Inflammatory macrophage treated with lipopolysaccharide for 1 hour (primary cell): ENCODE results near the gene TRIM52.
"Not testable (repeated sequence)": the region's sequence is repeated elsewhere in the genome, so short reads cannot be mapped to it uniquely, and the experiment has no call there.

Experiments used
- DNase-seq, 2 donors: peaks; one replicate each; pipeline ENCODE4 v3.0.0-alpha.2; 2020 to 2022

TRIM52 gene

DNA sequence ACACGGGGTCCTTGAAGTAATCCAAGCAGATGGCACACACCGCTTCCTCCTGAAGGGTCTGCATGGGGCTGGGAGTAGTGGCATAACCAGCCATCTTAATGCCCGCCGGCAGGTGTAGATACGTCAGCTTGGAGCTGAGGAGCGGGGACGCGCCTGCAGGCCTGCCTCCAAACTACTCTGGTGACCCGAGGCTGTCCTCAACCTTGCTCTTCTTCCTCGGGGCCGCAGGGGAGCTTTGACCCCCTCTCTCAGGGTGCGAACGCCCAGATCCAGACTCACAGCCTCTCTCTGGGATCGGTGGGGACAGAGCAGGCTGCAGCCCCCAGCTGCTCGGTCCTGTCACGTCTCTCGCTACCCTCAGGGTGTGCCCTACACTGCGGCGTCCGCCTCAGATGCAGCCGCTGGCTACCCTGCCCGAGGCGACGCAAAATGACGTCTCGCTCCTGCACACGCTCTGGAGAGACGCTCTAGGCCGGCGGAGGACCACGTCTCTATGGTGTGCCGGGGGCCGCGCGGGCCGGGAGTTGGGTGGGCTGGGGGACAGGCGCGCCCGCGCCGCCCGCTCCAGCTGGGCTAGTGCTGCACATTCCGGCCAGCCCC lies at the start of gene TRIM52:
Gene TRIM52 (minus strand): TSS at position 424 of the 600 bp plus-strand sequence. CDS start 330 bp downstream, at position 94.
- DNase-seq = peak; percentile 85

DNA sequence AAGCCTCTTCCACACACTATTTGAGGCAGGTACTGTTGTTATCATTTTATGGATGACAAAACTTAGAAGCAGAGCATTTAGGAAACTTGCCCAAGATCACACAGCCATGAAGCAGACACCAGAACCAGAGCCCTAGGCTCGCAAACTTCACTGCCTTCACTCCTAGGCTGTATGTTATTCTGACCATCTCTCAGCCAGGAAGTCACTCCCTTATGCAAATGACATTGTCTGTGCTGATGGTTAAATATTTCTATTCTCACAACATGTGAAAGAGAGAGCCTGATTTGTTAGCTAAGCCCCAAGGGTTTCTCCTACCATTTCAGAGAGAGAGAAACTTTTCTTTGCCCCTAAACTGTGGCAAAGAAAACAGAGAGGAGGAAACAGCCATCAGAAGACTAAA lies 26.4 kb upstream of the TRIM52 start:
- not testable (repeated sequence) for DNase-seq

DNA sequence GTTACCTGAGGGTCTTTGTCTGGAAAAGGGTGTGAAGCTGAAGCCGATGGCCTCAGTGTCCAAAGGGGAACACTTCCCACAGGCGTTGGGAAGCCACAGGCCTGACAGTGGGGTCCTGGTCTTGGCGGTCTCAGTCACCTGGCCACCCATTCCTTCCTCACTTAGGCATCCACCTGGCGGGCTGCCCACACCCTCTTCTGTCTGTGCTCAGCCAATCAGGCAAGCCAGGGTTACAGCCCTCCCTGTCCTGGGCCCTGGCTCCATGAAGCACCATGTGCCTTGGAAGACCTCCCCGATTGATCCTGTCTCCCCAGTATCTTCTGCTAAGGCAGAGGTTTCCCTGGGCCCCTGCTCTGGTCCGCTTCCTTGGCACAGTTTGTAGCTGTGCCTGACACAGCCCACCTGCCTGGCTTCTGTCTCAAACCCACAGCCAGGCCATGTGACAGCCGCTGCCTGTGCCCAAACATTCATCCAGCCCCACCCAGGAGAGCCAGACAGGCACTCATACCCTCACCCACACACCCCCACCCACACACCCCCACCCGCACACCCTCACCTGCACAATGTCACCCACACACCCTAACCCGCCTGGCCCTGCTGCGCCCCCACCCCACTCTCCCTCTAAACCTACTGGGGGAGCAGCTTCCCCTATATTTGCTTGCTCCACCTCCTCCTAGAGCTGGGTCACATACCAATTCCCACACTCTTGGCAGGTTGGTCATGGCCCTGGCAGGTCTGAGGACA lies 25.2 kb upstream of the TRIM52 start:
- not testable (repeated sequence) for DNase-seq

DNA sequence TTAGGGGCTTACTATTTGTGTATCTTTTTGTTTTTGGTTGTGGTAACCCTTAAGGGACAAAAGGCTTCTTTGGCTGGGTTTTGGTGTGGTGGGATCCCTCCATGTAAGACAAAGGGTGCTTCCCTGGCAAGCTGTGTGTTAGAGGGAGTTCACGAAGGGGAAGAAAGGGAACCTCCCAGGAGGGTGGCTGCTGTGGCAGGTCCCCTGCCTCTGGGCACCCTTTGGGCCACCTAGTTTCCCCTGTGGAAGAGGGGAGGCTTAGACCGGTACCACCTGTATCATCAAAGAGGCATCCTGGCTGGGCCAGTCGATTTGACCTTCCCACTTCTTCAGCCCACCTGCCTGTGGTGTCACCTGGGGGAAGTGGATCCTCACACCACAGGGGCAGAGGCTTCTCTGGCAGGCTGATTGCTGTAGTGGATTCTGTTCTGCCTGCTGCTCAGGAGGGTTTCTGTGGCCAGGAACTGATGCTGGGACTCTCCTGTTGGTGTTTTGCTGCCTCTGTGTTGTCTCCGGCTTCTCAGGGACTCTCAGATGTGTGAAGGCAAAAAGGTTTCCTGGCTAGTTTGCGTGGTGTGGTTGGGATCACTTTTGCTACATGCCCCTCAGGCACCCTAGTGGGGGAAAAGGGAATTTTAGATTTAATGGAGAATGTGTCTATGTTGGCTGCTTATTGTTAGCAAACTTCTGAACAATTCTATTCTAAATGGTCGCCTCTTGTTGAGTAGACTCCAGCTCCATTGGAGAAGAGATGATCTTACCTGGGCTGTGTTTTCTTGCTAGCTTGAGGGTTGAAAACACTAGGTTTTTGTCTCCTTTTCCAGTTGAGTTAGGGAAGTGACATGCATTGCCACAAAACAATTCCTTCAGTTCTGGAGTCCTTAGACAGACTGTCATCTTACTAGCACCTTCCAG lies 23.2 kb upstream of the TRIM52 start:
- not testable (repeated sequence) for DNase-seq

- no peak for DNase-seq
Measured at GRCh38 chr5:181283347-181283746, 22.4 kb upstream of the TRIM52 start.

DNA sequence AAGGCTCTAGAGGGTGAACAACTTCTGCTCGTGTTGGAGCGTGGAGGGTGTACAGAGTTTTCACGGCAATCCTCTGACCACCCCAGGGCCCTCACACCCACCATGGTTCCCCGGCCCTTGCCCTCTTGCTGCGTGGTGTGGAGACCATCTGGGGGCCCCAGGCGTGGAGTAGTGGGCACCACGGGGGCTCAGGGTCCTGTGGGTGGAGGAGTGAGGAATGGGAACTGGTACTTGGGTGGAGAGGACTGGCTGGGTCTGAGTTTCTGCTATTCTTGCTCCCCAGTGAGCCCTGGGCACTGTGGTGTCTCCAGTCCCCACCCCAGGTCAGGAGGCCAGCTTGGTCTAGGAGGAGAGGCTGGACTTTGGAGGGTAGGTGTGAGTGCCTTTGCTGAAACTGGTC lies 21.9 kb upstream of the TRIM52 start:
- no peak for DNase-seq

DNA sequence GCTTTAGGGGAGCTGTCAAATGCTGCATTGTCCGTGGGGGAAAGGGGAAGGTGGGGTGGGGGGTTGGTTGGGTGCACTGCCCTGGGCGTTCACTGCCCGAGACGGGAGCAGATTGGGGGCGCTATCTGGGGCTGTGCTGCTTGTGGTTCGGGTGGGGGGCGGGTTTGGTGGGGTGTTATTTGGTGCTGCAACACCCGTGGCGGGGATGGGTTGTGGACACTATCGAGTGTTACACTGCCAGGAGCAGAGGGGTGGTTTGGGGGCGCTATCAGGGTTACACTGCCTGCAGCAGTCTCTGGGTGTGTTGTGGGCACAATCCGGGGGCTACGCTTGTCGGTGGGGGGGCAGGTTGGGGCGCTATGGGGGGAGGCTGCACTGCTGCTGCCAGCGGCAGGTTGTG lies 21.5 kb upstream of the TRIM52 start:
- DNase-seq = not testable (repeated sequence)

DNA sequence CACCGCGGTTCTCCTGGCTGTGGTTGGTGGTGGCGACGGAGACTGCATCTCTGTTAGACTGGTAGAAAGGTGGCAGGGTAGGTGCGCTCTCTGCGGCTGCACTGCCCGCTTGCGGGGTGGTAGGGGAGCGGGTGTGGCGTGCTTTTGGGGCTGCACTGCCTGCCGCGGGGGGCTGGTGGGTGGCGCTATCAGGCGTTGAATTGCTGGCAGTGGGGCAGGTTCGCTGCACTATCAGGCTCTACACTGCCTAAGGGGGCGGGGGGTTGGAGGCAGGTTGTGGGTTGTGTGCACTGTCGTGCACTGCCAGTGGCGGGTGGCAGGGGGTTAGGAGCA lies 21.0 kb upstream of the TRIM52 start:
- DNase-seq = no peak

GRCh38 chr5:181281077-181281983 lies 20.4 kb upstream of the TRIM52 start:
- DNase-seq = no peak

DNA sequence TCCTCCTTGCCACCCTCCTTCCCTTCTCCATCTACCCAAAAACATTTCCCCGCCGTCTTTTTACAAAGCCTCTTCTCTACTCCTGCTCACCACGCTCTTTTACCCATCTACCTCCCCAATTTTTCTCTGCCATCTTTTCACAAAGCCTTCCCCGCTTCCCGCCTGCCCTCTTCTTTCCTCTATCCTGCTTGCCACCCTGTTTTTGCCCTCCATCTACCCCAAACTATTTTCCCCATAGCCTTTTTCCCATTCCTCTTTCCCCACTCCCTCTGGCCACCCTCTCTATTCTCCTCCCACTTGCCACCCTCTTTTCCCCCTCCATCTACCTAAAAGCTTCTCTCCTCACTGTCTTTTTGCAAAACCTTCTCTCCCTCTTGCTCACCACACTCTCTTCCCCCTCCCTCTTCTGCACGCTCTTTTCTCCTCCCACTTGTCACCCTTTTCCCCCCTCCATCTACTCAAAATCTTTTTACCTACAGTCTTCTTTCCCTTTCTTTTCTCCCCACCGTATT lies 19.4 kb upstream of the TRIM52 start:
- no peak for DNase-seq

DNA sequence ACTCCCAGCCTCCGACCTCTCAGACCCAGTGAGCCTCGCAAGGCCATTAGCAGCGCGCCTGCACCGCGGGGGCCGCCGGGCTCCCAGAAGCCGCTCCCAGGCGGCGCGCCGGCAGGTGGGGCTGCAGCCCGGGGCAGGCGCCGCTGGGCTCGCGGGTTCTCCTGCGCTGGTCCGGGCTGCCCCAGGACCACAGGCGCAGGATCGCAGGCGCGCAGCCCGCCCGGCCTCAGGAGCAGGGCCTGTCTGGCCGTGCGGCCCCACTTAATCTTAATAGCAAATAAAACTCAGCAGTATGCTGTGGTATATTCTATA lies 12.4 kb upstream of the TRIM52 start:
- peak in 1 of 2 donors; percentile 4 for DNase-seq

GRCh38 chr5:181271081-181271480 lies 10.1 kb upstream of the TRIM52 start:
- no peak for DNase-seq

- DNase-seq = not testable (repeated sequence)
Measured at GRCh38 chr5:181267907-181268306, 7.0 kb upstream of the TRIM52 start.

DNA sequence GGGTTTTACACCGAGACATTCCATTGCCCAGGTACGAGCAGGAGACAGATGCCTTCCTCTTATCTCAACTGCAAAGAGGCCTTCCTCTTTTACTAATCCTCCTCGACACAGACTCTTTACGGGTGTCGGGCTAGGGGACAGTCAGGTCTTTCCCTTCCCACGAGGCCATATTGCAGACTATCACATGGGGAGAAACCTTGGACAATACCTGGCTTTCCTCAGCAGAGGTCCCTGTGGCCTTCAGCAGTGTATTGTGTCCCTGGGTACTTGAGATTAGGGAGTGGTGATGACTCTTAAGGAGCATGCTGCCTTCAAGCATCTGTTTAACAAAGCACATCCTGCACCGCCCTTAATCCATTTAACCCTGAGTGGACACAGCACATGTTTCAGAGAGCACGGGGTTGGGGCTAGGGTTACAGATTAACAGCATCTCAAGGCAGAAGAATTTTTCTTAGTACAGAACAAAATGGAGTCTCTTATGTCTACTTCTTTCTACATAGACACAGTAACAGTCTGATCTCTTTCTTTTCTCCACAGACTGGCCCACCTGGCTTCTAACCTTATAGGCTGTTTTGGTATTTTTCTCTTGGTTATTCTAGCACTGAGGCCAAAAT lies 6.5 kb upstream of the TRIM52 start:
- not testable (repeated sequence) for DNase-seq

- DNase-seq = no peak
Measured at GRCh38 chr5:181265092-181265671, 4.2 kb upstream of the TRIM52 start.

DNA sequence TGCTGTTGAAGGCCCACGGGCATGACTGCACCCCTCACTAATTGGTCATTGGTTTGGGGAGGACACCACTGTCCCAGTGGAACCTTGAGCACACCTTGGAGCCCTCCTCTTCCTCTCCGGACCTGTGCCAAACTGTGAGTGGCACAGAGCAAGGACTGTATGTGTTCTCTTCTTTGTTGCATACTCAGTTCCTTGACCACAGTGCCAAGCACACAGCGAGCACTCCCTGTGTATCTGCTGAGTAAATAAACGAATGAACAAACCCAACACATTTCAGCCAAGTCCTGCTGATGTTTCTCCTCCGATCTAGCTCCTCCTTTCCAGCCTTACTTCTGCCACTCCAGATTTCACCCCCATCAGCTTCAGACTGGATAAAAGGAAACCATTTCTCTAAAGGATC lies 2.7 kb upstream of the TRIM52 start:
- DNase-seq = no peak

GRCh38 chr5:181261320-181262049 lies 542 bp upstream of the TRIM52 start:
- DNase-seq = peak; percentile 58 to 62

GRCh38 chr5:181259974-181260719 lies 796 bp downstream of the TRIM52 start:
- no peak for DNase-seq

DNA sequence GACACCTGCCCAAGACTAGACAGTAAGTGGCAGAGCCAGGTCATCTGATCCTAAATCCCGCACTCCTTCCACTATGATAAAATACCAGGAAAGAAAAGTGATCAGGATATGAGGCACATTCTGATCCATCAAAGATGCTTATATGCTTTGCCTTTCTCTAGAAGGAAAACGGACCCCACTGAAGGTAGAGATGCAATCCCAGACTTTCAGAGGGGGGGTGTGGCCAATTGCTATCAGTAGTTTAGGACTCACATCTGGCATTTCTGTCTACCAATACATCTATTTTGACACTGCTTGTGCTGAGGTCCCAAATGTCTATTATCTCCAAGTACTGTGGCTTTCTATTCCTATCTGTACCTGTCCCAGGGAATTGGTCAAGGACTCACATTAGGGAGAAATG lies 1.7 kb downstream of the TRIM52 start:
- DNase-seq = no peak

DNA sequence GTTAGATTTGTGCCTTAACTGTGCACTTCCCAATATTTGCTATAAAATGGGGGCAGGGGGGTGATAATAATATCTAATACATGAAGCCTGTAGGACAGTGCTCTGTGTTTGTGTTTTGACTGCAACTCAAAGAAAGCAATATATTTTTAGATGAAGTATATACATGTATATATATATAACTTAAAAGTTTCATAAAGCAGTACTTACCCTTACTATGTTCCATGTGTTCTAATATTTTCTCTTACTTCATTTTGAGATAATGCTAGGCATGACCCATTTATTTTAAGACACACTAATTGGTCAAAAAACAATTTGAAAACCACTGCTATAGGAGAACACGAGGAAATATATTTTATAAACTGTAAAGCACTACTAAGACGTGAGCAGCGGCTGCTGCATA lies 2.4 kb downstream of the TRIM52 start:
- no peak for DNase-seq
